Upper lobe of left lung (tissue), 4 donors: ENCODE measurements around the gene TRAK2.
"Not testable (repeated sequence)": the region's sequence is repeated elsewhere in the genome, so short reads cannot be mapped to it uniquely, and the experiment has no call there.

Experiments
- EP300 ChIP-seq, 4 donors: sonication (generic); formaldehyde crosslinking; IDR thresholded peaks; one replicate each; pipeline ENCODE4 v1.5.1; 2017; ENCODE audit warnings: antibody characterized with exemption in 4 of 4, control low read depth in 2 of 4
- POLR2A ChIP-seq, 4 donors: fragments of 450-650 bp; IDR thresholded peaks; one replicate each; pipeline ENCODE4 v1.5.1; 2016 to 2017; ENCODE audit warnings: antibody characterized with exemption in 4 of 4, mild to moderate bottlenecking in 2 of 4
- POLR2AphosphoS5 ChIP-seq, 2 donors: sonication (generic); formaldehyde crosslinking; IDR thresholded peaks; one replicate each; pipeline ENCODE4 v1.5.1; 2017; ENCODE audit warnings: antibody characterized with exemption in 2 of 2
- TF ChIP-seq, protein P1 (sequence below), 6 experiments: fragments of 450-650 bp in 4 of 6; fragments of 200-600 bp in 2 of 6; sonication (generic) in 2 of 6; IDR thresholded peaks; one replicate each; pipeline ENCODE4 v1.5.1; 2016 to 2019; ENCODE audit warnings: antibody characterized with exemption in 6 of 6

DNA sequence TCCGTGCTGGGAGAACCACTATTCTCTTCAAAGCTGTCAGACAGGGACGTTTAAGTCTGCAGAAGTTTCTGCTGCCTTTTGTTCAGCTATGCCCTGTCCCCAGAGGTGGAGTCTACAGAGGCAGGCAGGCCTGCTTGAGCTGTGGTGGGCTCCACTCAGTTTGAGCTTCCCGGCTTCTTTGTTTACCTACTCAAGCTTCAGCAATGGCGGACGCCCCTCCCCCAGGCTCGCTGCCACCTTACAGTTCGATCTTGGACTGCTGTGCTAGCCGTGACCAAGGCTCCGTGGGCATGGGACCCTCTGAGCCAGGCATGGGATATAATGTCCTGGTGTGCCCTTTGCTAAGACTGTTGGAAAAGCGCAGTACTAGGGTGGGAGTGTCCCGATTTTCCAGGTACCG is 20.9 kb downstream of the TRAK2 start:
- TF ChIP-seq, protein P1, sequence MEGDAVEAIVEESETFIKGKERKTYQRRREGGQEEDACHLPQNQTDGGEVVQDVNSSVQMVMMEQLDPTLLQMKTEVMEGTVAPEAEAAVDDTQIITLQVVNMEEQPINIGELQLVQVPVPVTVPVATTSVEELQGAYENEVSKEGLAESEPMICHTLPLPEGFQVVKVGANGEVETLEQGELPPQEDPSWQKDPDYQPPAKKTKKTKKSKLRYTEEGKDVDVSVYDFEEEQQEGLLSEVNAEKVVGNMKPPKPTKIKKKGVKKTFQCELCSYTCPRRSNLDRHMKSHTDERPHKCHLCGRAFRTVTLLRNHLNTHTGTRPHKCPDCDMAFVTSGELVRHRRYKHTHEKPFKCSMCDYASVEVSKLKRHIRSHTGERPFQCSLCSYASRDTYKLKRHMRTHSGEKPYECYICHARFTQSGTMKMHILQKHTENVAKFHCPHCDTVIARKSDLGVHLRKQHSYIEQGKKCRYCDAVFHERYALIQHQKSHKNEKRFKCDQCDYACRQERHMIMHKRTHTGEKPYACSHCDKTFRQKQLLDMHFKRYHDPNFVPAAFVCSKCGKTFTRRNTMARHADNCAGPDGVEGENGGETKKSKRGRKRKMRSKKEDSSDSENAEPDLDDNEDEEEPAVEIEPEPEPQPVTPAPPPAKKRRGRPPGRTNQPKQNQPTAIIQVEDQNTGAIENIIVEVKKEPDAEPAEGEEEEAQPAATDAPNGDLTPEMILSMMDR (IDR thresholded peaks at IDR 0.05): not testable (repeated sequence)
- not testable (repeated sequence) for TF ChIP-seq POLR2A, EP300, POLR2AphosphoS5 (IDR thresholded peaks at IDR 0.05)
